PFSK-1 (cell line): ENCODE measurements around the gene FREM1.

ENCODE experiments used
- POLR2AphosphoS5 ChIP-seq: IDR thresholded peaks from 2 replicates; pipeline ENCODE4 v1.6.1; 2012; ENCODE audit warnings: low read depth, mild to moderate bottlenecking, control low read depth, low read length, moderate library complexity
- REST ChIP-seq, 2 experiments: IDR thresholded peaks; 2 replicates each; pipeline versions ENCODE4 v1.6.1 to v1.8.0; 2011 to 2012; ENCODE audit warnings: low read depth in 2 of 2, low read length in 2 of 2, control low read depth in 1 of 2, inconsistent platforms in 1 of 2, mild to moderate bottlenecking in 1 of 2, moderate library complexity in 1 of 2; ENCODE audit not compliant: insufficient read depth in 1 of 2

- TF ChIP-seq POLR2AphosphoS5 (no peak), REST (IDR thresholded peaks at IDR 0.05; ENCODE audit: insufficient read depth in 1 of 2, low read depth in 2 of 2, low read length in 2 of 2) (no peak)
Measured at GRCh38 chr9:14823800-14824199, 86.4 kb downstream of the FREM1 start.
